ES-I3 (cell line): Measurements from ENCODE around the gene PLA2G4E.

Source experiments
- H3K36me3 ChIP-seq: 2 replicates; pipeline ENCODE4 v1.6.1; 2013; ENCODE audit warnings: mild to moderate bottlenecking, low read length, control low read depth, moderate library complexity; ENCODE audit not compliant: insufficient read depth
- H3K4me1 ChIP-seq: 2 replicates; pipeline ENCODE4 v1.6.1; 2013; ENCODE audit warnings: mild to moderate bottlenecking, control low read depth, low read length; ENCODE audit not compliant: insufficient read depth
- H3K9ac ChIP-seq: 2 replicates; pipeline ENCODE4 v1.6.1; 2013; ENCODE audit warnings: low read depth, mild to moderate bottlenecking, low read length, moderate library complexity
- H3K9me3 ChIP-seq: 2 replicates; pipeline ENCODE4 v1.6.1; 2013; ENCODE audit warnings: mild to moderate bottlenecking, low read length, moderate library complexity; ENCODE audit not compliant: control insufficient read depth, insufficient read depth

Gene PLA2G4E

GRCh38 chr15:42060477-42060763 is 39.6 kb upstream of the PLA2G4E start:
- H3K4me1 ChIP-seq, result no peaks in the 10 kb centered on the region; the same call in 1 of the 2 replicates
- no peaks in the 10 kb centered on the region for H3K36me3 ChIP-seq
- H3K9me3 ChIP-seq, result no peaks in the 10 kb centered on the region
- H3K9ac ChIP-seq, result no peak overlapping the region

- Histone ChIP-seq H3K4me1 (no peaks in the 10 kb centered on the region; the same call in 1 of the 2 replicates), H3K9ac (no peak overlapping the region)
Measured at GRCh38 chr15:42059661-42060476, 39.0 kb upstream of the PLA2G4E start.

GRCh38 chr15:42058791-42059190 is 37.9 kb upstream of the PLA2G4E start:
- no peaks in the 10 kb centered on the region for H3K9me3 ChIP-seq
- H3K4me1 ChIP-seq, result no peaks in the 10 kb centered on the region; the same call in 1 of the 2 replicates
- H3K9ac ChIP-seq, result no peak overlapping the region
- H3K36me3 ChIP-seq, result no peaks in the 10 kb centered on the region

More at GRCh38 chr15:42059661-42060476, 39.0 kb upstream of the PLA2G4E start:
- H3K9me3 ChIP-seq, result no peaks in the 10 kb centered on the region
- H3K36me3 ChIP-seq, result no peaks in the 10 kb centered on the region

- Histone ChIP-seq H3K36me3 (no peaks in the 10 kb centered on the region), H3K9me3 (no peaks in the 10 kb centered on the region), H3K9ac (no peak overlapping the region; the same call in 1 of the 2 replicates), H3K4me1 (no peaks in the 10 kb centered on the region; the same call in 1 of the 2 replicates)
Measured at GRCh38 chr15:42057799-42058646, 37.2 kb upstream of the PLA2G4E start.

GRCh38 chr15:42056934-42057798 is 36.3 kb upstream of the PLA2G4E start:
- Histone ChIP-seq H3K9ac (peak overlapping the region; percentile 12; the same call in 1 of the 2 replicates), H3K36me3 (no peaks in the 10 kb centered on the region), H3K4me1 (no peaks in the 10 kb centered on the region; the same call in 1 of the 2 replicates), H3K9me3 (no peaks in the 10 kb centered on the region)

GRCh38 chr15:42053914-42054313 is 33.1 kb upstream of the PLA2G4E start:
- Histone ChIP-seq H3K4me1 (no peaks in the 10 kb centered on the region; the same call in 1 of the 2 replicates), H3K36me3 (no peaks in the 10 kb centered on the region), H3K9me3 (no peaks in the 10 kb centered on the region), H3K9ac (no peak overlapping the region)

GRCh38 chr15:42053010-42053409 is 32.2 kb upstream of the PLA2G4E start:
- Histone ChIP-seq H3K4me1 (no peaks in the 10 kb centered on the region; the same call in 1 of the 2 replicates), H3K36me3 (no peaks in the 10 kb centered on the region), H3K9ac (no peak overlapping the region), H3K9me3 (no peaks in the 10 kb centered on the region)

- Histone ChIP-seq H3K9ac (no peak overlapping the region), H3K4me1 (no peaks in the 10 kb centered on the region; the same call in 1 of the 2 replicates), H3K9me3 (no peaks in the 10 kb centered on the region), H3K36me3 (no peaks in the 10 kb centered on the region)
Measured at GRCh38 chr15:42050484-42051255, 29.8 kb upstream of the PLA2G4E start.

GRCh38 chr15:42048821-42049200 is 28.0 kb upstream of the PLA2G4E start:
- Histone ChIP-seq H3K9ac (no peak overlapping the region), H3K9me3 (no peaks in the 10 kb centered on the region), H3K4me1 (no peaks in the 10 kb centered on the region; the same call in 1 of the 2 replicates), H3K36me3 (no peaks in the 10 kb centered on the region)

GRCh38 chr15:42048080-42048820 is 27.4 kb upstream of the PLA2G4E start:
- no peak overlapping the region for H3K9ac ChIP-seq
- H3K4me1 ChIP-seq, result no peaks in the 10 kb centered on the region; the same call in 1 of the 2 replicates
- no peaks in the 10 kb centered on the region for H3K9me3 ChIP-seq

GRCh38 chr15:42046597-42046996 is 25.8 kb upstream of the PLA2G4E start:
- Histone ChIP-seq H3K4me1 (no peaks in the 10 kb centered on the region; the same call in 1 of the 2 replicates), H3K9me3 (no peaks in the 10 kb centered on the region), H3K9ac (no peak overlapping the region), H3K36me3 (no peaks in the 10 kb centered on the region)

More at GRCh38 chr15:42048080-42048820, 27.4 kb upstream of the PLA2G4E start:
- H3K36me3 ChIP-seq, result no peaks in the 10 kb centered on the region

GRCh38 chr15:42045211-42045615 is 24.4 kb upstream of the PLA2G4E start:
- Histone ChIP-seq H3K4me1 (no peaks in the 10 kb centered on the region; the same call in 1 of the 2 replicates), H3K9me3 (no peaks in the 10 kb centered on the region), H3K36me3 (no peaks in the 10 kb centered on the region), H3K9ac (no peak overlapping the region; the same call in 1 of the 2 replicates)
